Epithelial cell of esophagus (primary cell): Measurements from ENCODE around the gene EBP.

Experiments
- DNase-seq: peaks from one replicate; pipeline ENCODE4 v3.0.0; 2010; ENCODE audit warnings: low read depth
- H3K4me3 ChIP-seq: 2 replicates; pipeline ENCODE4 v1.5.1; 2011; ENCODE audit warnings: mild to moderate bottlenecking, low read length, control low read depth
- CTCF ChIP-seq: IDR thresholded peaks from 2 replicates; pipeline ENCODE4 v1.5.1; 2011; ENCODE audit warnings: low read depth, mild to moderate bottlenecking, low read length, control low read depth, inconsistent platforms; ENCODE audit not compliant: insufficient read depth; ENCODE audit errors: missing control alignments

The EBP gene

DNA sequence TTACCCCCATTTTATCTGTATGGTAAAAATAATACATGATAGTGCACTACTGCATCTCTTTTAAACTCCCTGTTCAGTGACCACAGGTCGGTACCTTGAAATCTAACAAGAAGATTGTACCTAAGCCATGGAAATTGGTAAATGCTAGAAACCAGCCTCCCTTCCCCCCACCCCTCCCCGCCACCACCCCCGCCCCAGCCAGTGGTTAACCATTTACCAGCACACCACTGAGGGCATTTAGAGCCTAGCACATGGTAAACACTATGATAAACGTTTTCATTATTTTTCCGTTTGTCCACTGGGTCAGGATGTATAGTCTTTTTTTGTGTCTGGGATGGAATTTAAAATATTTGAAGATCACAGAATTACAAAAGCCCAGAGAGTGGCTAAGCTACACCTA is 46.3 kb upstream of the EBP start:
- TF ChIP-seq CTCF = no peak
- DNase-seq = no peak
- H3K4me3 ChIP-seq = peak overlapping the region; percentile 78

- no peak for TF ChIP-seq CTCF
- DNase-seq = peak; percentile 90
- peak within 1 kb of the TSS; percentile 78 for H3K4me3 ChIP-seq
Measured at GRCh38 chrX:48475774-48476577, 45.6 kb upstream of the EBP start, which contains the start of gene FTSJ1. FTSJ1 (plus strand) TSS chrX:48476199; CDS start chrX:48478048, 1,849 bp downstream.

DNA sequence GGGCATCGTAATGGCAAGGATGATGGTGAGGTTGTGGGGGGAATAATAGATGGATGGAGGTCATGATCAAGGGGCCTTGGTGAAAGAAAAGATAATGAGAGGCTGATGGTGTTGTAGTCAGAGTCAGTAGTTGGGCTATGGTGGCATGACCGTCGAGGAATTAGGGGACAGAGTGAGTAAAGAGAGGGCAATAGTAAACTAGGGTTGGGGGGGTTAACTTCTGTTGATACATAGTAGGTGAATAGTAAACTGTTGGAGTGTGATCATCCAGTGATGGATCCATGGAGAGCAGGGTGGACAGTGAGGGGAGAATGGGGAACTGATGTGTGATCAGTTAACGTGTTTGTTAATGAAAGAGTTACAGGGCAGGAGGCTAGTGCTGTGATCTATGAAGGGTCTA is 44.7 kb upstream of the EBP start:
- DNase-seq = no peak
- TF ChIP-seq CTCF = no peak
- peak overlapping the region; percentile 78 for H3K4me3 ChIP-seq

GRCh38 chrX:48477960-48478755 is 43.5 kb upstream of the EBP start:
- DNase-seq = no peak
- TF ChIP-seq CTCF = no peak
- H3K4me3 ChIP-seq = no peak overlapping the region

GRCh38 chrX:48478806-48479205 is 42.8 kb upstream of the EBP start:
- no peak overlapping the region for H3K4me3 ChIP-seq
- no peak for TF ChIP-seq CTCF

GRCh38 chrX:48480142-48480541 is 41.5 kb upstream of the EBP start:
- no peak for DNase-seq
- TF ChIP-seq CTCF = no peak
- H3K4me3 ChIP-seq = no peak overlapping the region

More at GRCh38 chrX:48478806-48479205, 42.8 kb upstream of the EBP start:
- DNase-seq = no peak
